Inferior parietal cortex (tissue), 1 donor: ENCODE data around the gene IL12A.
A peak's percentile ranks its signal among the peaks of the same experiment; 100 is the strongest.

Experiments used
- DNase-seq: peaks from one replicate; pipeline ENCODE4 v3.0.0-alpha.2; 2016; ENCODE audit errors: extremely low spot score

Gene IL12A

GRCh38 chr3:160027541-160028195 lies 39.0 kb downstream of the IL12A start:
- DNase-seq = no peak

GRCh38 chr3:160035757-160036156 lies 47.1 kb downstream of the IL12A start:
- peak; percentile 42 for DNase-seq

GRCh38 chr3:160038862-160039562 lies 50.4 kb downstream of the IL12A start:
- no peak for DNase-seq

- no peak for DNase-seq
Observed at GRCh38 chr3:160040181-160040580, 51.5 kb downstream of the IL12A start.

- no peak for DNase-seq
Observed at GRCh38 chr3:160041465-160041864, 52.8 kb downstream of the IL12A start.

- DNase-seq = no peak
Observed at GRCh38 chr3:160044121-160044520, 55.5 kb downstream of the IL12A start.
